ENCODE data around the gene CYP1A2. TPM values are rescaled to one million over a fixed set of nuclear protein-coding genes. Genes with fewer than 3 reads are reported as not detected.

Gene CYP1A2
- total RNA-seq, 1 experiment from 2014 or later, result not detected

DNA sequence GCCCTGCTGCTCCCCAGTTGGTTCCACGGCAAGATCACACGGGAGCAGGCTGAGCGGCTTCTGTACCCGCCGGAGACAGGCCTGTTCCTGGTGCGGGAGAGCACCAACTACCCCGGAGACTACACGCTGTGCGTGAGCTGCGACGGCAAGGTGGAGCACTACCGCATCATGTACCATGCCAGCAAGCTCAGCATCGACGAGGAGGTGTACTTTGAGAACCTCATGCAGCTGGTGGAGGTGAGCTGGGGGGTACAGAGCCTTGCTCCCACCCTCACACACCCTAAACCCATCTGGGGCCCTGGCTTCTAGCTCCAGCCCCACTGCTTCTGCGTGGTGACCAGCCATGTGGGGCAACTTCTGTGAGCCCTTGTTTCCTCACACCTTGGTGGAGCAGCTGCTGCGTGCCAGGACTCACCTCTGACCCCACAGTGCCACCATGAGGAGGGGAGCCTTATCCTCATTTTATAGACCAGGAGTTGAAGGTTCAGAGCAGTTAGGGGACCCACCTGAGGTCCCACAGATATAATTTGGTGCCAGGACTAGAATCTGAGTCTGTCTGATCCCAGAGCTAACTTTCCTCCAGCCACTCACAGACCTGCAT lies 50.7 kb downstream of the CYP1A2 start:
- no peaks in the 10 kb centered on the region for H4K20me1 ChIP-seq (ENCODE audit: low read length)
- POLR2A ChIA-PET (ENCODE audit: unreplicated experiment), result no interaction called here

DNA sequence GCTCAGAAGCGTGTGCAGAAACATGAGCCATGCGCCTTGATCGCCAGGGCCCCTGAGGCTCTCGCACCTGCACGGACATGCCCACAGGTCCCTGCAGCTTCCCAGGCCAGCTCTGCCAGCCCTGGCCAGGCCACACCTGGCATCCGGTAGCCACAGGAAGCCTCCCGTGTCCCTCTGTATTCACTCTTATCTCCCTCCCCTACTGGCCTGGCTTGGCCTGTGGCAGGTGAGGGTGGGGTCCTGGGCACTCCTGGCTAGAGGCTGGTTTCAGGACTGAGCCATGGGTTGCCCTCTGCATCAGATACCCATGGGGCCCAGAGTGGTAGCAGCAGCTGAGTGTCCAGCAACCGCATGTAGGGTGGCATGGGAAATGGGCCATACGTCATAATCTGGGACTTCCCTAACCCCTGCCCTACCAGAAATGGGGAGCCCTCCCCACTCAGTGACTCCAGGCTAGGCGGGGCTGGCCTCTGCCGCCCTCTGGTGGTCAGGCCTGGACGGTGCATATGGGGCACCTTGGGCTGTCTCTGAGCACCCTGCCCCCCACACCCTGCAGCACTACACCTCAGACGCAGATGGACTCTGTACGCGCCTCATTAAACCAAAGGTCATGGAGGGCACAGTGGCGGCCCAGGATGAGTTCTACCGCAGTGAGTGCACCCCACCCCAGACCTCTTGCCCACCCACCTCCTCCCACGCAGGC lies 51.4 kb downstream of the CYP1A2 start:
- no peaks in the 10 kb centered on the region for H3K4me1 ChIP-seq (ENCODE audit: insufficient read depth, low read length)
- peak overlapping the region; percentile 38 for H3K27ac ChIP-seq (ENCODE audit: low read length)
- no peak overlapping the region for H3K4me3 ChIP-seq (ENCODE audit: low read length)
- H4K20me1 ChIP-seq (ENCODE audit: low read length), result no peaks in the 10 kb centered on the region
- H3K27me3 ChIP-seq (ENCODE audit: low read length), result no peaks in the 10 kb centered on the region
- ATAC-seq (peak; percentile 95), DNase-seq (peak; percentile 74)
- H3K9me2 ChIP-seq (replicated peaks; ENCODE audit: low read length), result no peaks in the 10 kb centered on the region
- 0 out of 2 replicates have a peak, but pooled peaks cover 3% of the 10 kb centered on the region for H3K79me2 ChIP-seq (ENCODE audit: low read length)
- no TSS peak for BruUV-seq (replicated peaks)
- H3K36me3 ChIP-seq (ENCODE audit: low read depth, low read length), result peaks cover 32% of the 10 kb centered on the region
- TF ChIP-seq CTCF (conservative IDR thresholded peaks at IDR 0.05; ENCODE audit: low read depth, low read length) (peak; percentile 90), EZH2 (IDR thresholded peaks at IDR 0.05; ENCODE audit: low read length, unreplicated experiment) (no peak)
- H3K9me3 ChIP-seq (ENCODE audit: low read length), result no peaks in the 10 kb centered on the region
- H3K4me2 ChIP-seq (ENCODE audit: low read length), result no peak overlapping the region
- H3F3A ChIP-seq (ENCODE audit: low read length, unreplicated experiment), result no peaks in the 10 kb centered on the region
- no peak overlapping the region for H2AFZ ChIP-seq (ENCODE audit: low read length)
- POLR2A ChIA-PET (ENCODE audit: unreplicated experiment), result no interaction called here
- intact Hi-C loops (cut with micrococcal nuclease), result no loop called here
- CTCF ChIA-PET, result no interaction called here
- H3K9ac ChIP-seq (ENCODE audit: low read length), result no peak overlapping the region

More for the DNA sequence above, 50.7 kb downstream of the CYP1A2 start:
- Histone ChIP-seq H3K4me3 (ENCODE audit: low read length) (no peak overlapping the region), H3K4me2 (ENCODE audit: low read length) (no peak overlapping the region), H3F3A (ENCODE audit: low read length, unreplicated experiment) (no peaks in the 10 kb centered on the region), H3K9me3 (ENCODE audit: low read length) (no peaks in the 10 kb centered on the region), H3K27ac (ENCODE audit: low read length) (peak overlapping the region; percentile 38), H2AFZ (ENCODE audit: low read length) (no peak overlapping the region), H3K4me1 (ENCODE audit: insufficient read depth, low read length) (no peaks in the 10 kb centered on the region), H3K27me3 (ENCODE audit: low read length) (no peaks in the 10 kb centered on the region), H3K36me3 (ENCODE audit: low read depth, low read length) (peaks cover 32% of the 10 kb centered on the region), H3K9ac (ENCODE audit: low read length) (no peak overlapping the region), H3K9me2 (replicated peaks; ENCODE audit: low read length) (no peaks in the 10 kb centered on the region), H3K79me2 (ENCODE audit: low read length) (0 out of 2 replicates have a peak, but pooled peaks cover 3% of the 10 kb centered on the region)
- ATAC-seq (no peak), DNase-seq (no peak)
- intact Hi-C loops (cut with micrococcal nuclease), result no loop called here
- BruUV-seq (replicated peaks), result no TSS peak
- TF ChIP-seq EZH2phosphoT487 (IDR thresholded peaks at IDR 0.05; ENCODE audit: borderline replicate concordance, low read length) (no peak), CTCF (conservative IDR thresholded peaks at IDR 0.05; ENCODE audit: low read depth, low read length) (no peak), EZH2 (IDR thresholded peaks at IDR 0.05; ENCODE audit: low read length, unreplicated experiment) (no peak)
- CTCF ChIA-PET, result no interaction called here

GRCh38 chr15:74800559-74801094 lies 52.0 kb downstream of the CYP1A2 start:
- Histone ChIP-seq H3F3A (ENCODE audit: low read length, unreplicated experiment) (no peaks in the 10 kb centered on the region), H3K27me3 (ENCODE audit: low read length) (no peaks in the 10 kb centered on the region), H3K4me1 (ENCODE audit: insufficient read depth, low read length) (no peaks in the 10 kb centered on the region), H3K27ac (ENCODE audit: low read length) (no peak overlapping the region), H3K9me2 (replicated peaks; ENCODE audit: low read length) (no peaks in the 10 kb centered on the region), H3K4me2 (ENCODE audit: low read length) (no peak overlapping the region), H3K4me3 (ENCODE audit: low read length) (no peak overlapping the region), H3K9ac (ENCODE audit: low read length) (no peak overlapping the region), H2AFZ (ENCODE audit: low read length) (no peak overlapping the region), H4K20me1 (ENCODE audit: low read length) (no peaks in the 10 kb centered on the region), H3K36me3 (ENCODE audit: low read depth, low read length) (peaks cover 32% of the 10 kb centered on the region), H3K9me3 (ENCODE audit: low read length) (no peaks in the 10 kb centered on the region), H3K79me2 (ENCODE audit: low read length) (no peaks in the 10 kb centered on the region)
- TF ChIP-seq CTCF (conservative IDR thresholded peaks at IDR 0.05; ENCODE audit: low read depth, low read length) (no peak), EZH2 (IDR thresholded peaks at IDR 0.05; ENCODE audit: low read length, unreplicated experiment) (no peak), EZH2phosphoT487 (IDR thresholded peaks at IDR 0.05; ENCODE audit: borderline replicate concordance, low read length) (no peak)
- no peak for DNase-seq
- no peak for ATAC-seq
- intact Hi-C loops (cut with micrococcal nuclease), result no loop called here
- CTCF ChIA-PET, result interaction anchor here (0.6 kb wide), 1 partner anchor 110 kb away, joined by 3 read pairs; no protein-coding TSS in a partner anchor
- POLR2A ChIA-PET (ENCODE audit: unreplicated experiment), result no interaction called here
- no TSS peak for BruUV-seq (replicated peaks)
